Measurements from ENCODE around the gene CCDC85C. TPM values are rescaled to one million over a fixed set of nuclear protein-coding genes. Genes with fewer than 3 reads are reported as not detected.

The CCDC85C gene
- total and polyA plus RNA-seq, 10 of the 15 experiments (the other 5 are each of a cell fraction or from before 2014, with no cell fraction given), result 0.03 to 3.6 (median 1.1) TPM

GRCh38 chr14:99569725-99570543, 34.1 kb downstream of the CCDC85C start:
- DNase-seq (ENCODE audit: low read depth, low spot score), result no peak
- RAD21 ChIA-PET (ENCODE audit: unreplicated experiment), result no interaction called here
- Histone ChIP-seq H2AFZ (ENCODE audit: control insufficient read depth, low read depth, low read length) (no peak overlapping the region), H3K27me3 (replicated peaks in 1 of 2; ENCODE audit: control insufficient read depth in 2 of 2, insufficient read depth in 2 of 2, low read length in 1 of 2) (no peaks in the 10 kb centered on the region), H3K9me3 (replicated peaks; ENCODE audit: control insufficient read depth, insufficient read depth, low read length) (no peaks in the 10 kb centered on the region), H3K79me2 (ENCODE audit: control insufficient read depth, insufficient read depth, low read length) (no peaks in the 10 kb centered on the region), H3K4me1 (ENCODE audit: control insufficient read depth, insufficient read depth, low read length) (peaks cover 17% of the 10 kb centered on the region), H3K36me3 (ENCODE audit: control insufficient read depth in 2 of 2, insufficient read depth in 2 of 2, low read length in 1 of 2) (no peaks in the 10 kb centered on the region), H3K4me2 (ENCODE audit: control insufficient read depth, insufficient read depth) (no peak overlapping the region), H3K9ac (ENCODE audit: control insufficient read depth, insufficient read depth, low read length) (no peak overlapping the region), H4K20me1 (ENCODE audit: control insufficient read depth, insufficient read depth) (no peaks in the 10 kb centered on the region), H3K27ac (ENCODE audit: control insufficient read depth, insufficient read depth) (no peak overlapping the region), H3K4me3 (no peak overlapping the region)
- no peak; the same call in 2 of the 3 replicates for ATAC-seq
- SMC1A ChIA-PET (ENCODE audit: uncharacterized antibody, unreplicated experiment), result interaction anchor here (1.3 kb wide), 1 partner anchor 31 kb away, joined by 3 read pairs; no protein-coding TSS in a partner anchor
- POLR2A ChIA-PET, result no interaction called here
- CTCF ChIA-PET, result no interaction called here
- no peak for FAIRE-seq
- in situ Hi-C loops (cut with MboI), result no loop called here
- TF ChIP-seq NKRF (conservative IDR thresholded peaks at IDR 0.05) (no peak), TAF1 (IDR thresholded peaks at IDR 0.05; ENCODE audit: borderline replicate concordance, low read depth, low read length) (no peak), NFXL1 (IDR thresholded peaks at IDR 0.05; ENCODE audit: borderline replicate concordance) (no peak), HDGF (IDR thresholded peaks at IDR 0.05) (no peak), SIX5 (IDR thresholded peaks at IDR 0.05; ENCODE audit: low read depth, low read length, severe bottlenecking) (no peak), NBN (IDR thresholded peaks at IDR 0.05) (no peak), ZNF207 (IDR thresholded peaks at IDR 0.05; ENCODE audit: borderline replicate concordance) (no peak), SMARCA5 (IDR thresholded peaks at IDR 0.05) (no peak)
- TF ChIP-seq, protein P1, sequence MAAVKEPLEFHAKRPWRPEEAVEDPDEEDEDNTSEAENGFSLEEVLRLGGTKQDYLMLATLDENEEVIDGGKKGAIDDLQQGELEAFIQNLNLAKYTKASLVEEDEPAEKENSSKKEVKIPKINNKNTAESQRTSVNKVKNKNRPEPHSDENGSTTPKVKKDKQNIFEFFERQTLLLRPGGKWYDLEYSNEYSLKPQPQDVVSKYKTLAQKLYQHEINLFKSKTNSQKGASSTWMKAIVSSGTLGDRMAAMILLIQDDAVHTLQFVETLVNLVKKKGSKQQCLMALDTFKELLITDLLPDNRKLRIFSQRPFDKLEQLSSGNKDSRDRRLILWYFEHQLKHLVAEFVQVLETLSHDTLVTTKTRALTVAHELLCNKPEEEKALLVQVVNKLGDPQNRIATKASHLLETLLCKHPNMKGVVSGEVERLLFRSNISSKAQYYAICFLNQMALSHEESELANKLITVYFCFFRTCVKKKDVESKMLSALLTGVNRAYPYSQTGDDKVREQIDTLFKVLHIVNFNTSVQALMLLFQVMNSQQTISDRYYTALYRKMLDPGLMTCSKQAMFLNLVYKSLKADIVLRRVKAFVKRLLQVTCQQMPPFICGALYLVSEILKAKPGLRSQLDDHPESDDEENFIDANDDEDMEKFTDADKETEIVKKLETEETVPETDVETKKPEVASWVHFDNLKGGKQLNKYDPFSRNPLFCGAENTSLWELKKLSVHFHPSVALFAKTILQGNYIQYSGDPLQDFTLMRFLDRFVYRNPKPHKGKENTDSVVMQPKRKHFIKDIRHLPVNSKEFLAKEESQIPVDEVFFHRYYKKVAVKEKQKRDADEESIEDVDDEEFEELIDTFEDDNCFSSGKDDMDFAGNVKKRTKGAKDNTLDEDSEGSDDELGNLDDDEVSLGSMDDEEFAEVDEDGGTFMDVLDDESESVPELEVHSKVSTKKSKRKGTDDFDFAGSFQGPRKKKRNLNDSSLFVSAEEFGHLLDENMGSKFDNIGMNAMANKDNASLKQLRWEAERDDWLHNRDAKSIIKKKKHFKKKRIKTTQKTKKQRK (IDR thresholded peaks at IDR 0.05; ENCODE audit: low read depth, low read length), result no peak
- intact Hi-C loops (cut with micrococcal nuclease; ENCODE audit: unreplicated experiment), result no loop called here
- BruUV-seq (replicated peaks), result no TSS peak
- WGBS (ENCODE audit: insufficient coverage, insufficient replicate concordance, low lambda C conversion rate, missing lambda C conversion rate), result 47% methylated on average over 12 of the region's 14 CpGs

Measured in GM12878 (cell line).